Germinal center (tissue), 1 donor: ENCODE measurements around the gene ACKR4.
"Not testable (repeated sequence)": the region's sequence is repeated elsewhere in the genome, so short reads cannot be mapped to it uniquely, and the experiment has no call there.

Source experiments
- DNase-seq: peaks from one replicate; pipeline ENCODE4 v3.0.0; 2012; ENCODE audit warnings: mixed read lengths, low spot score

The ACKR4 gene

DNA sequence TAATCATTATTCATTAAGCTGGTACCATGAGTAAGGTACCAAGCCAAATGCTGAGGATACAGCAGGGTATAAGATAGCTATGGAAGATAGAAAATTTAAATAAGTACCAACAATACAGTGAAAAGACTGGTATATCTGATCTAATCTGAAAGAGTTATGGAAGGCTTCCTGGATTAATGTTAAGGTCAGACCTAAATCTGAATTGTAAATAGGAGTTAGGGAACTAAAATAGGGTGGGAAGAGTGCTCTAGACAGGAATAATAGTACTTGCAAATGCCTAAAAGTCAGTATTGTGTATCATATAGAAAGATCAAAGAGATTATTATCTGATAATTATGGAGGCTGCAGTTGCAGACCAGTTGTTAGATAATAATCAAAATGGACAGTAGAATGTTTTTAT is 2.6 kb upstream of the ACKR4 start:
- no peak for DNase-seq

DNA sequence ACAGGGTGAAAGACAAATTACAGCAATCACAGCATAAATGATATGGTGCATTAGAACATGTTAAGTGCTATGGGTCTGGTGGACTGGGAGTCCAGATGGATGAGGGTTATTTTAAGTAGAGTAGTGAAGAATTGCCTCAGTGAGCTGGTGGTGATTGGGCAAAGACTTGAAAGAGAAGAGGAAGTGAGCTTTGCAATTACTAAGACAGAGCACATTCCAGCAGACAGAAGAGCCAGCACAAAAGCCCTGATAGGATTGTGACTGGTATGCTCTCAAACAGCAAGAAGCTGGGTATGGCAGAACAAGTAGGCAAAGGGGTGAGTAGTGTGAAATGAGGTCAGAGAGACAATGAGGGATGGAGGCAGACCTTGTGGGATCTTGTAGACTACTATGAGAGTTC is 2.1 kb upstream of the ACKR4 start:
- DNase-seq: peak; percentile 15

DNA sequence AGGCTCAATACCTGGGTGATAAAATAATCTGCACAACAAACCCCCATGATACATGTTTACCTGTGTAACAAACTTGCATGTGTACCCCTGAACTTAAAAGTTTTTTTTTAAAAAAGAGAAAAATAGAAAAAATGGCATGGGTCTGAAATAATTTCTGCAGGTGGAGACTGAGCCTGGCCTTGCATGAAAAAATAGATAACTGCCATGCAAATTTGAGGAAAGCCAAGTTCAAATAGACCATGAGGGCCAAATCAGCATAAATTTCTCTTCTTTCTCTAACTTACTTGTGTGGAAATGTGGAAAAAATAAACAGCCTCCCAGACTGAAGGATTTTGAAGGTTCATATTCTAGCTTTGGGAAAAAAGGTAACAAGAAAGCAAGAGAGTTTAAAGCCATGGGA is 744 bp upstream of the ACKR4 start:
- no peak for DNase-seq

DNA sequence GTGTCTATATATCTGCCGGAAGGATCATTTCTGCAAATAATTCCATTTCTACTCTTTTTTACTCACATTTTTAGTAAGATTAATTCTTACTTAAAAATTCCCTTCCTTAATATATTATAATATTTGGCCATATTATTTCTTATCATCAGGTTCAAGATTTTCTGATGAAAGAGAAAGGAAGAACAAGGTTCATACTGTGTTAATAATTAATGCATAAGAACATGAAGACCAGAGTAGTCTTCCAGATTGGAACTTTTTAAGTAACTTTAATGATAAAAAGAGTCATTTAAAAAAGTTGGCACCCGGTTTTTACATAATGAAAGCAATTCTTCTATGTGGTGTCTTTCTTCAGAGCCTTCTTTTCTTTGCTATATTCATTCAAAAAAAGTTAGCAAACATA is 590 bp downstream of the ACKR4 start:
- no peak for DNase-seq

DNA sequence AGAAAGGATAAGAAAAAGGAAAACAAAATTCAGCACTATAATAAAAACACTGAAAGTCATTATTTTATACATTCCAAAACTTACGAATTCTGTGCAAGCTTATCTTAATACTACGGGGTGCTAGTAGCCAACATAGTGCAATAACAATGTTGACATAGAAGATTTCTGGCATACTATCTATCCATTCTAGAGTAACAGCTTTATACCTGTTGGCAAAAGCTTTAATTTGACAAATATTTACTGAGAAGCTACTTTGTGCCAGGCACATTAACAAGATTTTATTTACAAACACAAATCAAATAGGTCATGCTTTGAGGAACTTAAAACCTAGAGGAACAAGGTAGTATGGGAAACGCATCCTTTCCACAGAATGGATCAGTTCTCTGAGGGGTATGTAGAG is 1.1 kb downstream of the ACKR4 start:
- no peak for DNase-seq

DNA sequence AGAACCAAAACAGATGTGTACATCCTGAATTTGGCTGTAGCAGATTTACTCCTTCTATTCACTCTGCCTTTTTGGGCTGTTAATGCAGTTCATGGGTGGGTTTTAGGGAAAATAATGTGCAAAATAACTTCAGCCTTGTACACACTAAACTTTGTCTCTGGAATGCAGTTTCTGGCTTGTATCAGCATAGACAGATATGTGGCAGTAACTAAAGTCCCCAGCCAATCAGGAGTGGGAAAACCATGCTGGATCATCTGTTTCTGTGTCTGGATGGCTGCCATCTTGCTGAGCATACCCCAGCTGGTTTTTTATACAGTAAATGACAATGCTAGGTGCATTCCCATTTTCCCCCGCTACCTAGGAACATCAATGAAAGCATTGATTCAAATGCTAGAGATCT is 3.5 kb downstream of the ACKR4 start:
- not testable (repeated sequence) for DNase-seq

DNA sequence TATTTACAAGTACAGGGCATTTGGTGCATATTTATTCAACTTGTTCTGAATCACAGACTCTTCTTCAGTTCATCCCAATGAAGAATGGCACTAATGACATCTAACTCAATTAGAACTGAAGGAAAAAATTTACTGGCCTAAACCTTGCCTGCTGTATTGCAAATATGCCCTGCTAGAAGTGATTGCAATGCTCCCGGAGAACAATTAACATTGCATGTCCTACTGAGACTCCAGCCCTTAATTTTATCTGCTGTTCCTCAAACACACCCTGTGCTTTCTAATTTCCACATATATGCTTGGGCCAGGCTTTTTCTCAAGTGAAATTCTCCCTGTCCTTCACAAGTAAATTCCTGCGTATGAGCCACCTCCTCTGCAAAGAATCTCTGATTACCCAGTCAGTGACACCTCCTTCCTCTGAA is 8.3 kb downstream of the ACKR4 start:
- no peak for DNase-seq

DNA sequence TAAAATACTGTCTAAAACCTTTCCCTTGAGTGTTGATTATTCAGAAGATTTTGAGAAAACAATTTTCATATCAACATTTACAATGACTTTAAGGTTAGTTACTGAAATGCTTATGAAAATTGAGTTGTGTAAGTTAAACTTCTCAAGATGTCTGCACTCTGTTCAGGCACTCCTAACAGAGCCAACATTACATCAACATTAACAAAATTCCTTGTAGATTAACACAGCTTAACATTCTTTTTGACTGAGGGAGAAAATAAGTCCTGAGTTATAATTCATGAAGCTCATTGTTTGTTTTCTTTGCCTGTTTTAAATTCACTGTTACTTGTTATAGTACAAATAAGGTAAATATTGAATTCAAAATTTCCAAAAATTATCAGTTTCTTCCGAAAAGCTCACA is 9.0 kb downstream of the ACKR4 start:
- no peak for DNase-seq

DNA sequence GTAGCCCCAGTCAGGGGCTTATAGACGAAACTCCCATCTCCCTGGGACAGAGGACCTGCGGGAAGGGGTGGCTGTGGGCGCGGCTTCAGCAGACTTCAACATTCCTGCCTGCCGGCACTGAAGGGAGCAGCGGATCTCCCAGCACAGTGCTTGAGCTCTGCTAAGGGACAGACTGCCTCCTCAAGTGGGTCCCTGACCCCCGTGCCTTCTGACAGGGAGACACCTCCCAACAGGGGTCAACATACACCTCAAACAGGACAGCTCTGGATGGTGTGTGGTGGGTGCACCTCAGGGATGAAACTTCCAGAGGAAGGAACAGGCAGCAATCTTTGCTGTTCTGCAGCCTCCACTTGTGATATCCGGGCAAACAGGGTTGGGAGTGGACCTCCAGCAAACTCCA is 9.6 kb downstream of the ACKR4 start:
- DNase-seq: not testable (repeated sequence)

DNA sequence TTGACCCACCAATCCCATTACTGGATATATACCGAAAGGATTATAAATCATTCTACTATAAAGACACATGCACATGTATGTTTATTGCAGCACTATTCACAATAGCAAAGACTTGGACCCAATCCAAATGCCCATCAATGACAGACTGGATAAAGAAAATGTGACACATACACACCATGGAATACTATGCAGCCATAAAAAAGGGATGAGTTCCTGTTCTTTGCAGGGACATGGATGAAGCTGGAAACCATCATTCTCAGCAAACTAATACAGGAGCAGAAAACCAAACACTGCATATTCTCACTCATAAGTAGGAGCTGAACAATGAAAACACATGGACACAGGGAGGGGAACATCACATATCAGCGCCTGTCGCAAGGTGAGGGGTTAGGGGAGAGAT is 18.2 kb downstream of the ACKR4 start:
- not testable (repeated sequence) for DNase-seq

DNA sequence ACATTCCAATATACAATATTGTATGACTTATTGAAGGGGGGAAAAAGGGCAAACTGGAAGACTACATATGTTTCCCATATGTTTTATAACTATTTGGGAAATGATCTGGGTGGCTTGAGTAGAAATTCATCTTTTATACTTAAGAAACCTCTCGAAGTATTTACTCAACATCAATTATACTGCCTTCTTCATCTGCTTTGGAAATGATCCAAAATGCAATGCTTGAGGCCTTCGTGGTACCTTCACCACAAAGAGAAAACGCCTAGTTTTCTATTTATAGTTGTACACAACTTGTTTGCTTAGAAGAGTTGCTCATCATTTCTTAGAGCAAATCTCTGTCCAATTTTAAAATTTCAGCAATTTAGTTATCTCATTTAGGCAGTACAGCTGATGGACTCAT is 18.8 kb downstream of the ACKR4 start:
- no peak for DNase-seq

DNA sequence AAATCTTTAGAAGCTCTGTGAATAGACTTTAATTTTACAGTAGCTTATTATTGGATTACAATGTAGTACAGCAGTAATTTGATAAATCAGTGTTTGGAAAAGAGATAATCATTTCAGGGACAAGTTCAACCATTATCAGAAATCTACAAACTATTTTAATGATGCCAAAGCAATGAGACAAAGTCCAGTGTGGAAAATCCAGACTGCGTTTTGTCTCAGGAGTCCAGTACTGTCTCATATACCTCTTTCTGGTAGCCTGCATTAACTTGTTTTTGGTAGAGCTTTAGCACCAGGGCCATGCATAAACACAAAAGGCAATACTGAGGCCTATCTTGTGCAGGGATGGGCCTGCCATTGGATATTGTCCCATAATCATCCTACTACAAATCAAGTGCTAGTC is 19.7 kb downstream of the ACKR4 start:
- no peak for DNase-seq

DNA sequence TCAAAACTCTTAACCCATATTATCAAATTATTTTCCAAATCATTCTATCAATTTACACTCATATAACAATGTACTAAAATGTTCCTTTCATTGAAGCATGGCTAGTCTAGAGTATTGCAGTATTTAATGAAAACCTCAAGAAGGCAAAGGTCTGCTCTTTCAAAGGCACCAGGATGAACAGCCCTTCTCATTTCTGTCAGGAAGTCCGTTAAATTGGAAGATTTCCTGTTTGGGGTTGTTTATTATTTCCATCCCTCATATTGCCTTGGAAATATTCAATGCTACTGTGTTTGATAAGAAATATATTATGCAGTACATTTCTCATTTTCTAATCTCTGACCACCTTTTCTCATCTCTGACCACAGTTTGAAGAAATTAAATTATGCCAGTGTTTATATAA is 25.1 kb downstream of the ACKR4 start:
- DNase-seq: no peak

DNA sequence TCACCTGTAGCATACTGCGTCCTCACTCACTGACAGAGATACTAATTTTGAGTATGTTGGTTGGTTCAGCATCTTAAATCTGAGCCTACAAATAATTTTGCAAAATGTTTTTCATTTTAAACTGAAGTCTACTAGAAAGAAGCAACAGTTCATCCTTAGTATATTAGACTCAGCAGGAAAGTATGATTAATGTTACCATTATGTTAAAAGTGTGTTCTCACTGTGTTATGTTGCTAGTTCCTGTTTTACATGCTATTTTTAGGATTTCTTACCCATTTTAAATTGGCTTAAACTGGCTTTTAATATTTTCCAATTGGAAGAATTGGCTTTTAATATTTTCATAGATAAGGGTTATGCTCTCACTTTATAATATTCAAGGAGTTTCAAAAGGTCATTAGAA is 25.7 kb downstream of the ACKR4 start:
- DNase-seq: no peak

DNA sequence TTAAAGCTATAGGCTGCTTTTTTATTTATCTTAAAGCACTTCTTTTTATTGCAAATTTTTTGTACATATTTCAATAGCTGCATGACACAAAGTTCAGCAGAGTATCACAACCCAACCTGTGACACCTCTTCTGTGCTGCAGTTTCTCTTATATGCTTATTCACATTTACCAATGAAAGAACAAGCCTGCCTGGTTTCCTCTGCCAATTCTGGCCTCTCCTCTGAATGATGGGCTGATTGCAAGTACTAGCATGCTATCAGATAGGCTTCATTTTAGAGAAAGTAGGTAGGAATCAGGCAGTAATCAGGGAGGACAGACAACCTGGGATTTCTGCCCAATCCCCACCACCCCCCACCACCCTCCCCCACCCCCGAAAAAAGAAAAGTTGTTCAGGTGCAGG is 26.6 kb downstream of the ACKR4 start:
- DNase-seq: no peak

DNA sequence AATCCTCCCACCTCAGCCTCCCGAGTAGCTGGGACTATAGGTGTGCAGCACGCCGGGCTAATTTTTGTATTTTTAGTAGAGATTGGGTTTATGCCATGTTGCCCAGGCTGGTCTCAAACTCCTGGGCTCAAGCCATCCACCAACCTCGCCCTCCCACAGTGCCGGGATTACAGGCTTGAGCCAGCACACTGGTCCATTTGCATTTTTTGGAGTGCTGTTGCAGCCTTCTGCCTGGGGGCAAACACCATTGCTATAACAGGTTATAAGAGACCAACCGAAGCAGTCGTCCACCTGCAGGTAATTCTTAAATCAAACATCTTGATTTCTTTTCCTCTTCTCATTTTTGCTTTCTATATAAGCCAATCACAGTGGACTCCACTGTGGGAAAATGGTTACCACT is 27.7 kb downstream of the ACKR4 start:
- no peak for DNase-seq

DNA sequence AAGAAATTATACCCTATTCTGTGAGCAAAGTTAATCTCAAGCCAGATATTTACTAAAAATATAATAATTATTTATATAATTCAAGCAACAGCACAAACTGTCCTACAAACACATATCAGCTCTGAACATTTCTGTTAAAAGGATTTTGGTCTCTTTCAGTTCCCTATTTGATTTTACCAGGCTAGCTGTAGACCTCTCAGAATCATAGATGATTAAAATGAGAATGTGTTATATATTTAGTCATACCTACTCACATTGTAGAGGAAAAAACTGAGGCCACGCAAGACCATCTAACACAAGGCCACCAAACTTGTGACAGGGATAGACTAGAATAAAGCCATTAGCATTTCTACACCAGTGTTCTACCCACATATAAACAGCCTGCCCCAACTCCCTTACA is 28.5 kb downstream of the ACKR4 start:
- peak; percentile 24 for DNase-seq

DNA sequence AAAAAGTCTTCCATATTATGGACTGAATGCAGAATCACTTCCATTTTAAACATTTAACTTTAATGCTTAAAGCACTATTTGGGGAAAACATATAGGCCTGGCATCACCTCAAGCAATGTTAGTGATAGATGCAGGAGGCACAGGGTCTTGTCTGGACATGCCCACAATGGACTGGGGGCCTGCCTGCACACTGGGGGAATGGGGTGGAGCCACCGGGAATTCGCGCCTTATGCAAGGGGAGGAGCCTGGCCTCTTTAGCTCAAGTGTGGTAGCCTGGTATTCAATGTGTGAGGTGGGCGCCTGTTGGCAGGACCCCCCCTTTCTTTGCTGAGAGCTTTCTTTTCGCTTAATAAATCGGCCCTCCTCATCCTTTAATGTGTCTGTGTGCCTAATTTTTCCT is 29.9 kb downstream of the ACKR4 start:
- no peak for DNase-seq

DNA sequence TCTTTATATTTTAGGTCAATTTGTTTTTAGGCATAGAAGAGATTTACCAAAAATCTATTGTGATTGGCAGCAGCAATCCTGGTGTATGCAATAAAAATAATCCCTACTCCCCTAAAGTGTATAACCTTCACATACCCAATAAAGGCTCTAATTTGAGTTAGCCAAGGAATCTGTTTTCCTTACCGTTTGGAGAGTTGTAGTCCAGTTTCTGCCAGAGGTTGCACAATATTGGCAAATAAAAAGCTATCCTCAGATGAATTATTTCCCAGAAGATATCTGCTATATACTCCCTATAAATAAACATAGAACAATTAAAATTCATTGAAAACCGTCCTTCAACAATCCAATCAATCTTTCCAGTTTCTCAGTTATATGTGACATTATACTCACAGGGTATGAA is 31.1 kb downstream of the ACKR4 start:
- DNase-seq: no peak

DNA sequence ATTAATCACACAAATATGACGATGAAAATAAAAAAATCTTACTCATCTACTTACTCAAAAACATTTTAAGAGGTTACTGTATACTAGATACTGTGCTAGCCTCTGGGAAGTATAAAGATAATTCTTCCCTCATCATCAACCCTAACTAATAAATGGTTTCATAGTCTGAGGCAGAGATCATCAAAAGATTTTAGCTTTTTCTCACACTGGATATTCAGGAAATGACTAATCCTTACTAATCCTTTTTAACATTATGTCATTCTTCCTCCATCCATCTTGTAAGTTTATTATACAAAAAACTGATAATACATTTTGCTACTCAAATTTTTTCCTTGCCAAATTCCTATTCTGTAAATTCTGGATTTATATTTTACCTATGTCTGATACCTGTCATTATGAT is 32.9 kb downstream of the ACKR4 start:
- DNase-seq: no peak

DNA sequence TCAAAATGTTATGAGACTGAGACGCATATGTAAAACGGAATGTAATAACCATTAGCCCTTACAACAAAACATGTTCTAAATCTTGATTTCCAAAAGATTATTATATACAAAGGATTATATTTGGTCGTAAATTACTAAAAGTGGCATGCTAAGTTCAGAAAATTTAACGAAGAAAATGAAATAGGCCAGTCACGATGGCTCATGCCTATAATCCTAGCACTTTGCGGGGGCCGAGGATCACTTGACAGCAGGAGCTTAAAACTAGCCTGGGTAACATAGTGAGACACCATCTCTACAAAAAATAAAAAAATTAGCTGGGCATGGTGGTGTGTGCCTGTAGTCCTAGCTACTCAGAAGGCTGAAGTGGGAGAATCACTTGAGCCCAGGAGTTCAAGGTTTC is 33.5 kb downstream of the ACKR4 start:
- no peak for DNase-seq

DNA sequence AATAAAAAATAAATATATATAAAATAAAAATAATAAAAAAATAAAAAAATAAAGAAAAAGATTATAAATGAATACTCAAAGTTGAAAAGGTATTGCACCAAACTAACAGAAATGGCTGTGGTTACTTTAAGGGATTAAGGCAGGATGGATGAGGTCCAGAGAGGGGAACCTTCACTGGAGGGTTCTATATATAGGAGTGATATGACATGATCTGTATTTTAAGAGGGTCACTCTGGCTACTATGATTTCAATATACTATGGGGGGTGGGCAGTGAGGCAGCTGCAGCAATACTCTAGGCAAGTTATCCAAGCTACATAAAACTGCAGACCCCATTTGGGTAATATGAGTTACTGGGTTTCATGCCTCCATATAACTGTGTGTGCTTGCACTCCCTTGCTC is 38.0 kb downstream of the ACKR4 start:
- no peak for DNase-seq

DNA sequence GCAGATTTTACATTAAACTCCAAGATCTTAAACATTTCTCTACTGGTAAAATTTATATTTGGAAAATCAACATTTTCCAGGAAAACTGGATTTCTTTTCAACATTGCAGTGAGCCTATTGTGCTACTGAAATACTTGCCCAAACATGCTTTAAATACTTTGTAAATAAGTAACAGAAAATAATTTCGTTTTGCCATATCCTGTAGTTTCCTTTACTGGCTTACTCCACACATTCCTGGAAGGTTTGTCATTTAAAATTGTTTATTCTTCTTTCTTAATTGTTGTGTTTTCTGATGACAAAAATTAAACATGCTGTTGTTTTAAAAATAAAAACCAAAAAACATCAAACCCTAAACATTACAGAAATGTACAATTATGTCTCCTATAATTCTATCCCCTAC is 40.5 kb downstream of the ACKR4 start:
- DNase-seq: no peak

DNA sequence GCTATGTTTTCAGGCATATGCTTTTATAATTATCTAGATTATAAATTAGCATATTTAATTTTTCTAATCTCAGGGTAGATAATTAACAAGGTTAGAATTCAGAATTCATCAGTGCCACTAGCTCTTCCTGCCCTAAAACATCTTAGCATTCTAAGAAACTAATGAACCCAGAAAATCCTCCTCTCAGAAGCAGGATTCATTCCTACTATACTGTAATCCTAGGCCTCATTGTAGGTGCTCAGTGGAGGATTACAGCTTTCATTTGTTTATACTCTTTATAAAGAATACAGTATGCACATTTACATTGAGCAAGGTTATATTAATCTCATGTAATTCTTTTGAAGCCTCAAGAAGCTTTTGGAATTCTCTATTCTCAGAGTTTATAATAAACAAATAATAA is 41.6 kb downstream of the ACKR4 start:
- no peak for DNase-seq

DNA sequence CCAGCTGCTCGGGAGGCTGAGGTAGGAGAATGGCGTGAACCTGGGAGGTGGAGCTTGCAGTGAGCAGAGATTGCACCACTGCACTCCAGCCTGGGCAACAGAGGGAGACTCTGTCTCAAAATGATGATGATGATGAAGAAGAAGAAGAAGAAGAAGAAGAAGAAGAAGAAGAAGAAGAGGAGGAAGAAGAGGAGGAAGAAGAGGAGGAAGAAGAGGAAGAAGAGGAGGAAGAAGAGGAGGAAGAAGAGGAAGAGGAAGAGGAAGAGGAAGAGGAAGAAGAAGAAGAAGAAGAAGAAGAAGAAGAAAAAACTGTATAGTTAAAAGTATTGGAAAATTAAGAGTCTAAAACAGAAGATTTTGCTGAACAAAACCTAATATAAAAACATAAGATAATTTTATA is 44.4 kb downstream of the ACKR4 start:
- DNase-seq: not testable (repeated sequence)
